HFFc6 (cell line): ENCODE measurements around the gene TMEM41A. TPM values are rescaled to one million over a fixed set of nuclear protein-coding genes. Genes with fewer than 3 reads are reported as not detected.
A peak's percentile ranks its signal among the peaks of the same experiment; 100 is the strongest.

ENCODE experiments used
- DNase-seq: peaks from one replicate; pipeline ENCODE4 v3.0.0-alpha.2; 2018
- H3K27ac Mint-ChIP-seq: 2 replicates; pipeline ENCODE4 v1.8.0; 2020; ENCODE audit warnings: mild to moderate bottlenecking, mixed read lengths
- H3K27me3 Mint-ChIP-seq: 2 replicates; pipeline ENCODE4 v1.8.0; 2021; ENCODE audit warnings: mild to moderate bottlenecking, moderate library complexity, mixed read lengths; ENCODE audit not compliant: insufficient read depth
- H3K36me3 Mint-ChIP-seq: 2 replicates; pipeline ENCODE4 v1.8.0; 2021; ENCODE audit warnings: low read depth, mixed read lengths
- H3K4me1 Mint-ChIP-seq: 2 replicates; pipeline ENCODE4 v1.8.0; 2020; ENCODE audit warnings: low read depth, mixed read lengths
- H3K4me3 Mint-ChIP-seq: 2 replicates; pipeline ENCODE4 v1.8.0; 2020; ENCODE audit warnings: mild to moderate bottlenecking, moderate library complexity, mixed read lengths
- H3K9me3 Mint-ChIP-seq: 2 replicates; pipeline ENCODE4 v1.8.0; 2020; ENCODE audit warnings: mild to moderate bottlenecking, mixed read lengths
- long read RNA-seq: library from polyadenylated mRNA; unstranded; transcript quantifications from one replicate; pipeline ENCODE4 v2.0.0, GENCODE V29; 2019
- total RNA-seq, 6 experiments: library from RNA; stranded (reverse); fragmentation: NEBNext Ultra II Directional; extraction: Animal tissue kit (Norgen Biotek cat#: 25700); gene quantifications; 2 replicates in 1 of 6; 3 replicates in 5 of 6; pipeline ENCODE4 v1.2.3, GENCODE V29; 2021
- TF ChIP-seq, protein P1 (sequence below): fragments of 200-600 bp; sonication (generic); IDR thresholded peaks from 2 replicates; pipeline ENCODE4 v1.5.0; 2021; ENCODE audit warnings: antibody characterized with exemption, mild to moderate bottlenecking

Gene TMEM41A
- 10 to 100 TPM; 13.2 to 16.7 (median 15.1) TPM for total RNA-seq
- long read RNA-seq, transcript TMEM41A-203 (5 exons, 2,827 nt), result major isoform, 11 of 21 reads
- long read RNA-seq, partial matches to known transcripts, result 4 of 21 reads
- long read RNA-seq, other reads (novel, unspliced or antisense), result 5 of 21 reads

- Mint-ChIP-seq H3K9me3 (no peaks in the 10 kb centered on the region), H3K27me3 (peaks cover 12% of the 10 kb centered on the region), H3K27ac (peak within 1 kb of the TSS; percentile 91), H3K4me1 (peaks cover 17% of the 10 kb centered on the region), H3K4me3 (peak within 1 kb of the TSS; percentile 97), H3K36me3 (peaks cover 7% of the 10 kb centered on the region; the same call in 1 of the 2 replicates)
- peak; percentile 90 for DNase-seq
- TF ChIP-seq, protein P1, sequence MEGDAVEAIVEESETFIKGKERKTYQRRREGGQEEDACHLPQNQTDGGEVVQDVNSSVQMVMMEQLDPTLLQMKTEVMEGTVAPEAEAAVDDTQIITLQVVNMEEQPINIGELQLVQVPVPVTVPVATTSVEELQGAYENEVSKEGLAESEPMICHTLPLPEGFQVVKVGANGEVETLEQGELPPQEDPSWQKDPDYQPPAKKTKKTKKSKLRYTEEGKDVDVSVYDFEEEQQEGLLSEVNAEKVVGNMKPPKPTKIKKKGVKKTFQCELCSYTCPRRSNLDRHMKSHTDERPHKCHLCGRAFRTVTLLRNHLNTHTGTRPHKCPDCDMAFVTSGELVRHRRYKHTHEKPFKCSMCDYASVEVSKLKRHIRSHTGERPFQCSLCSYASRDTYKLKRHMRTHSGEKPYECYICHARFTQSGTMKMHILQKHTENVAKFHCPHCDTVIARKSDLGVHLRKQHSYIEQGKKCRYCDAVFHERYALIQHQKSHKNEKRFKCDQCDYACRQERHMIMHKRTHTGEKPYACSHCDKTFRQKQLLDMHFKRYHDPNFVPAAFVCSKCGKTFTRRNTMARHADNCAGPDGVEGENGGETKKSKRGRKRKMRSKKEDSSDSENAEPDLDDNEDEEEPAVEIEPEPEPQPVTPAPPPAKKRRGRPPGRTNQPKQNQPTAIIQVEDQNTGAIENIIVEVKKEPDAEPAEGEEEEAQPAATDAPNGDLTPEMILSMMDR, result peak; percentile 13; the same call in 1 of the 2 replicates
These were observed at the start of gene TMEM41A for GRCh38 chr3:185498503-185499396. TMEM41A (minus strand) TSS chr3:185499035; CDS start chr3:185498961, 74 bp downstream.

DNA sequence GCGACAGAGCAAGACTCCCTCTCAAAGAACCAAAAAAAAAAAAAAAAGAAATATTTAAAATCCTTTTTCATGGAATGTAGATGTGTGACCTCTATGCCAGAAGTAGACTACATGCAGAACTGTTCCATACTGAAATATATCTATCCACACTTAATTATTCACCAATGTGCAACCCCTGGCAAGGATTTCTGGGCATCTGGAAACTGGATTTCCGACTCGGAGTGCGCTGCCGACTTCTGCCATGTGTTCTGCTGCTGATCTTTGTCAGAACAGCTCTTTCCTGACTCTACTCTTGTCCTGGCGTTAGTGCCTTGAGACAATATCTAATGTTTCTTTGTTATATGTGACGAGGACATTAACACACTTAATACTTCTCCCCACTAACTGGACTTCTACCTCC is 41.9 kb upstream of the TMEM41A start:
- H3K9me3 Mint-ChIP-seq, result no peaks in the 10 kb centered on the region
- no peaks in the 10 kb centered on the region for H3K36me3 Mint-ChIP-seq
- TF ChIP-seq, protein P1, result no peak
- no peak overlapping the region for H3K27ac Mint-ChIP-seq
- H3K4me1 Mint-ChIP-seq, result peaks cover 21% of the 10 kb centered on the region
- H3K27me3 Mint-ChIP-seq, result peaks cover 9% of the 10 kb centered on the region
- no peak overlapping the region for H3K4me3 Mint-ChIP-seq
- DNase-seq, result no peak

- Mint-ChIP-seq H3K36me3 (no peaks in the 10 kb centered on the region), H3K4me1 (peaks cover 14% of the 10 kb centered on the region)
- TF ChIP-seq, protein P1, result no peak
These were observed 41.1 kb upstream of the TMEM41A start for GRCh38 chr3:185539934-185540333.

GRCh38 chr3:185537369-185537970 is 38.6 kb upstream of the TMEM41A start:
- TF ChIP-seq, protein P1, result no peak
- H3K4me1 Mint-ChIP-seq, result peaks cover 10% of the 10 kb centered on the region
- H3K27ac Mint-ChIP-seq, result peak overlapping the region; percentile 8; the same call in 1 of the 2 replicates
- H3K27me3 Mint-ChIP-seq, result peaks cover 8% of the 10 kb centered on the region
- H3K4me3 Mint-ChIP-seq, result no peak overlapping the region; the same call in 1 of the 2 replicates
- no peaks in the 10 kb centered on the region for H3K36me3 Mint-ChIP-seq
- no peaks in the 10 kb centered on the region for H3K9me3 Mint-ChIP-seq
- peak; percentile 62 for DNase-seq

More at GRCh38 chr3:185539934-185540333, 41.1 kb upstream of the TMEM41A start:
- no peak for DNase-seq
- no peaks in the 10 kb centered on the region for H3K9me3 Mint-ChIP-seq
- no peak overlapping the region for H3K4me3 Mint-ChIP-seq
- H3K27me3 Mint-ChIP-seq, result peaks cover 9% of the 10 kb centered on the region
- H3K27ac Mint-ChIP-seq, result no peak overlapping the region

- H3K27ac Mint-ChIP-seq, result no peak overlapping the region
- H3K4me3 Mint-ChIP-seq, result no peak overlapping the region
- no peak for DNase-seq
- H3K27me3 Mint-ChIP-seq, result peaks cover 6% of the 10 kb centered on the region
- peaks cover 10% of the 10 kb centered on the region for H3K4me1 Mint-ChIP-seq
- H3K9me3 Mint-ChIP-seq, result no peaks in the 10 kb centered on the region
- H3K36me3 Mint-ChIP-seq, result no peaks in the 10 kb centered on the region
- TF ChIP-seq, protein P1, result no peak
These were observed 35.7 kb upstream of the TMEM41A start for GRCh38 chr3:185534511-185534910.
